ENCODE results near the gene KL.

DNA sequence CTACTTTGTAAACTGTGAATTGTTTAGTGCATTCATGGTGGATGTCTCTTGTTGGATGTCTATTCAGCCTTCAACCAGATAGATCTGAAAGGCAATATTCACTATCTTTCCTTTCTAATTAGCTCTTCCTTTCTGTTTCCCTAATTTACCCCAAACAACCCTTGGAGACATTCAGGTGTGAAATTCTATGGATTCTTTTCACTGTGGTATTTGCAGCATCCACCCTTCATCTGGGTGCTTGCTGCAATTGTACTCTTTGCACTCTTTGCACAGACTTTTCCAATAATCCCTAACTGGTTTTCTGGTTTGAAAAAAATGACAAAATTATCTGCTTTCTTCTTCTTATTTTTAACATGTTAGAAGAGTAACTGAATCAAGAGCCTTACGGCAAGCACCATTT lies 56.5 kb downstream of the KL start:
- TF ChIP-seq, protein P1, sequence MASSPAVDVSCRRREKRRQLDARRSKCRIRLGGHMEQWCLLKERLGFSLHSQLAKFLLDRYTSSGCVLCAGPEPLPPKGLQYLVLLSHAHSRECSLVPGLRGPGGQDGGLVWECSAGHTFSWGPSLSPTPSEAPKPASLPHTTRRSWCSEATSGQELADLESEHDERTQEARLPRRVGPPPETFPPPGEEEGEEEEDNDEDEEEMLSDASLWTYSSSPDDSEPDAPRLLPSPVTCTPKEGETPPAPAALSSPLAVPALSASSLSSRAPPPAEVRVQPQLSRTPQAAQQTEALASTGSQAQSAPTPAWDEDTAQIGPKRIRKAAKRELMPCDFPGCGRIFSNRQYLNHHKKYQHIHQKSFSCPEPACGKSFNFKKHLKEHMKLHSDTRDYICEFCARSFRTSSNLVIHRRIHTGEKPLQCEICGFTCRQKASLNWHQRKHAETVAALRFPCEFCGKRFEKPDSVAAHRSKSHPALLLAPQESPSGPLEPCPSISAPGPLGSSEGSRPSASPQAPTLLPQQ (tag by site-specific recombination; IDR thresholded peaks at IDR 0.05): no peak
- TF ChIP-seq, protein P2, sequence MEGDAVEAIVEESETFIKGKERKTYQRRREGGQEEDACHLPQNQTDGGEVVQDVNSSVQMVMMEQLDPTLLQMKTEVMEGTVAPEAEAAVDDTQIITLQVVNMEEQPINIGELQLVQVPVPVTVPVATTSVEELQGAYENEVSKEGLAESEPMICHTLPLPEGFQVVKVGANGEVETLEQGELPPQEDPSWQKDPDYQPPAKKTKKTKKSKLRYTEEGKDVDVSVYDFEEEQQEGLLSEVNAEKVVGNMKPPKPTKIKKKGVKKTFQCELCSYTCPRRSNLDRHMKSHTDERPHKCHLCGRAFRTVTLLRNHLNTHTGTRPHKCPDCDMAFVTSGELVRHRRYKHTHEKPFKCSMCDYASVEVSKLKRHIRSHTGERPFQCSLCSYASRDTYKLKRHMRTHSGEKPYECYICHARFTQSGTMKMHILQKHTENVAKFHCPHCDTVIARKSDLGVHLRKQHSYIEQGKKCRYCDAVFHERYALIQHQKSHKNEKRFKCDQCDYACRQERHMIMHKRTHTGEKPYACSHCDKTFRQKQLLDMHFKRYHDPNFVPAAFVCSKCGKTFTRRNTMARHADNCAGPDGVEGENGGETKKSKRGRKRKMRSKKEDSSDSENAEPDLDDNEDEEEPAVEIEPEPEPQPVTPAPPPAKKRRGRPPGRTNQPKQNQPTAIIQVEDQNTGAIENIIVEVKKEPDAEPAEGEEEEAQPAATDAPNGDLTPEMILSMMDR (tag by site-specific recombination; IDR thresholded peaks at IDR 0.05): no peak
- TF ChIP-seq, protein P3, sequence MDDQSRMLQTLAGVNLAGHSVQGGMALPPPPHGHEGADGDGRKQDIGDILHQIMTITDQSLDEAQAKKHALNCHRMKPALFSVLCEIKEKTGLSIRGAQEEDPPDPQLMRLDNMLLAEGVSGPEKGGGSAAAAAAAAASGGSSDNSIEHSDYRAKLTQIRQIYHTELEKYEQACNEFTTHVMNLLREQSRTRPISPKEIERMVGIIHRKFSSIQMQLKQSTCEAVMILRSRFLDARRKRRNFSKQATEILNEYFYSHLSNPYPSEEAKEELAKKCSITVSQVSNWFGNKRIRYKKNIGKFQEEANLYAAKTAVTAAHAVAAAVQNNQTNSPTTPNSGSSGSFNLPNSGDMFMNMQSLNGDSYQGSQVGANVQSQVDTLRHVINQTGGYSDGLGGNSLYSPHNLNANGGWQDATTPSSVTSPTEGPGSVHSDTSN (CRISPR knock-in tag; IDR thresholded peaks at IDR 0.05): no peak
- TF ChIP-seq, protein P4, sequence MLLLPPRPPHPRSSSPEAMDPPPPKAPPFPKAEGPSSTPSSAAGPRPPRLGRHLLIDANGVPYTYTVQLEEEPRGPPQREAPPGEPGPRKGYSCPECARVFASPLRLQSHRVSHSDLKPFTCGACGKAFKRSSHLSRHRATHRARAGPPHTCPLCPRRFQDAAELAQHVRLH (tag by site-specific recombination; IDR thresholded peaks at IDR 0.05): no peak
- no peak for TF ChIP-seq PRDM1 (tag by site-specific recombination; IDR thresholded peaks at IDR 0.05)
- TF ChIP-seq, protein P5, sequence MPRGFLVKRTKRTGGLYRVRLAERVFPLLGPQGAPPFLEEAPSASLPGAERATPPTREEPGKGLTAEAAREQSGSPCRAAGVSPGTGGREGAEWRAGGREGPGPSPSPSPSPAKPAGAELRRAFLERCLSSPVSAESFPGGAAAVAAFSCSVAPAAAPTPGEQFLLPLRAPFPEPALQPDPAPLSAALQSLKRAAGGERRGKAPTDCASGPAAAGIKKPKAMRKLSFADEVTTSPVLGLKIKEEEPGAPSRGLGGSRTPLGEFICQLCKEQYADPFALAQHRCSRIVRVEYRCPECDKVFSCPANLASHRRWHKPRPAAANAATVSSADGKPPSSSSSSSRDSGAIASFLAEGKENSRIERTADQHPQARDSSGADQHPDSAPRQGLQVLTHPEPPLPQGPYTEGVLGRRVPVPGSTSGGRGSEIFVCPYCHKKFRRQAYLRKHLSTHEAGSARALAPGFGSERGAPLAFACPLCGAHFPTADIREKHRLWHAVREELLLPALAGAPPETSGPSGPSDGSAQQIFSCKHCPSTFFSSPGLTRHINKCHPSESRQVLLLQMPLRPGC (tag by site-specific recombination; IDR thresholded peaks at IDR 0.05): no peak
- TF ChIP-seq, protein P6, sequence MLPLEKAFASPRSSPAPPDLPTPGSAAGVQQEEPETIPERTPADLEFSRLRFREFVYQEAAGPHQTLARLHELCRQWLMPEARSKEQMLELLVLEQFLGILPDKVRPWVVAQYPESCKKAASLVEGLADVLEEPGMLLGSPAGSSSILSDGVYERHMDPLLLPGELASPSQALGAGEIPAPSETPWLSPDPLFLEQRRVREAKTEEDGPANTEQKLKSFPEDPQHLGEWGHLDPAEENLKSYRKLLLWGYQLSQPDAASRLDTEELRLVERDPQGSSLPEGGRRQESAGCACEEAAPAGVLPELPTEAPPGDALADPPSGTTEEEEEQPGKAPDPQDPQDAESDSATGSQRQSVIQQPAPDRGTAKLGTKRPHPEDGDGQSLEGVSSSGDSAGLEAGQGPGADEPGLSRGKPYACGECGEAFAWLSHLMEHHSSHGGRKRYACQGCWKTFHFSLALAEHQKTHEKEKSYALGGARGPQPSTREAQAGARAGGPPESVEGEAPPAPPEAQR (tag by site-specific recombination; IDR thresholded peaks at IDR 0.05): no peak
- TF ChIP-seq ZNF433 (tag by site-specific recombination; IDR thresholded peaks at IDR 0.05; ENCODE audit: low read depth): no peak
- TF ChIP-seq ZNF274 (IDR thresholded peaks at IDR 0.05; ENCODE audit: low read length): no peak
- TF ChIP-seq ZNF274 (tag by site-specific recombination; IDR thresholded peaks at IDR 0.05; ENCODE audit: borderline replicate concordance): no peak
- TF ChIP-seq ZNF121 (tag by site-specific recombination; IDR thresholded peaks at IDR 0.05): no peak
- TF ChIP-seq ZNF660 (tag by site-specific recombination; IDR thresholded peaks at IDR 0.05): no peak
- no peak for TF ChIP-seq YY1 (tag by site-specific recombination; IDR thresholded peaks at IDR 0.05)
- no peak for TF ChIP-seq ZNF416 (tag by site-specific recombination; IDR thresholded peaks at IDR 0.05)
- TF ChIP-seq, protein P7, sequence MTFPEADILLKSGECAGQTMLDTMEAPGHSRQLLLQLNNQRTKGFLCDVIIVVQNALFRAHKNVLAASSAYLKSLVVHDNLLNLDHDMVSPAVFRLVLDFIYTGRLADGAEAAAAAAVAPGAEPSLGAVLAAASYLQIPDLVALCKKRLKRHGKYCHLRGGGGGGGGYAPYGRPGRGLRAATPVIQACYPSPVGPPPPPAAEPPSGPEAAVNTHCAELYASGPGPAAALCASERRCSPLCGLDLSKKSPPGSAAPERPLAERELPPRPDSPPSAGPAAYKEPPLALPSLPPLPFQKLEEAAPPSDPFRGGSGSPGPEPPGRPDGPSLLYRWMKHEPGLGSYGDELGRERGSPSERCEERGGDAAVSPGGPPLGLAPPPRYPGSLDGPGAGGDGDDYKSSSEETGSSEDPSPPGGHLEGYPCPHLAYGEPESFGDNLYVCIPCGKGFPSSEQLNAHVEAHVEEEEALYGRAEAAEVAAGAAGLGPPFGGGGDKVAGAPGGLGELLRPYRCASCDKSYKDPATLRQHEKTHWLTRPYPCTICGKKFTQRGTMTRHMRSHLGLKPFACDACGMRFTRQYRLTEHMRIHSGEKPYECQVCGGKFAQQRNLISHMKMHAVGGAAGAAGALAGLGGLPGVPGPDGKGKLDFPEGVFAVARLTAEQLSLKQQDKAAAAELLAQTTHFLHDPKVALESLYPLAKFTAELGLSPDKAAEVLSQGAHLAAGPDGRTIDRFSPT (tag by site-specific recombination; IDR thresholded peaks at IDR 0.05): no peak

Data from HEK293 (cell line).